ENCODE results near the gene RUBCN. TPM values are rescaled to one million over a fixed set of nuclear protein-coding genes. Genes with fewer than 3 reads are reported as not detected.

The RUBCN gene
- total and polyA plus RNA-seq, 9 of the 15 experiments (the other 6 are each of a cell fraction or from before 2014, with no cell fraction given), result 8.4 to 24.0 (median 11.9) TPM

- Histone ChIP-seq H3K9me3 (replicated peaks; ENCODE audit: control insufficient read depth, insufficient read depth, low read depth, low read length) (no peaks in the 10 kb centered on the region), H3K4me1 (replicated peaks in 1 of 2; ENCODE audit: control insufficient read depth in 2 of 2, insufficient read depth in 2 of 2, low read length in 2 of 2) (no peaks in the 10 kb centered on the region), H3K4me2 (ENCODE audit: insufficient read depth, low read length) (no peak overlapping the region), H3K9me1 (ENCODE audit: control insufficient read depth, insufficient read depth, low read length) (no peaks in the 10 kb centered on the region), H3K27me3 (ENCODE audit: control insufficient read depth in 2 of 2, insufficient read depth in 2 of 2, low read length in 2 of 2) (no peaks in the 10 kb centered on the region), H3K36me3 (ENCODE audit: control insufficient read depth, insufficient read depth, low read length) (peaks cover 61% of the 10 kb centered on the region; the same call in 2 of the 3 replicates), H3K9ac (ENCODE audit: insufficient read depth in 1 of 2, low read depth in 2 of 2, low read length in 2 of 2) (no peak overlapping the region), H3K27ac (ENCODE audit: extremely low read depth, low read depth, low read length) (no peak overlapping the region), H3K79me2 (ENCODE audit: control insufficient read depth, insufficient read depth, low read length) (no peaks in the 10 kb centered on the region), H4K20me1 (replicated peaks; ENCODE audit: control insufficient read depth, insufficient read depth, low read length) (no peaks in the 10 kb centered on the region), H2AFZ (ENCODE audit: low read depth, low read length) (no peak overlapping the region), H3K4me3 (no peak overlapping the region)
- BruUV-seq (replicated peaks), result no TSS peak
- in situ Hi-C loops (cut with MboI) (no loop called here), intact Hi-C loops (cut with micrococcal nuclease) (no loop called here)
- ChIA-PET CTCF (ENCODE audit: low intra/inter-chr PET ratio) (no interaction called here), POLR2A (interaction anchor here (0.6 kb wide), 1 partner anchor 1053 kb away, joined by 3 read pairs; the partner anchor contains the start of gene NRROS)
- no peak for ATAC-seq
- TF ChIP-seq SNAPC5 (CRISPR knock-in tag; IDR thresholded peaks at IDR 0.05) (no peak), THAP12 (CRISPR knock-in tag; IDR thresholded peaks at IDR 0.05) (no peak), GTF2E2 (tag; IDR thresholded peaks at IDR 0.05) (no peak)
- FAIRE-seq, result no peak
- WGBS (ENCODE audit: insufficient coverage, low coverage, missing lambda C conversion rate), result 64% methylated on average over 4 of the region's 4 CpGs
- DNase-seq (ENCODE audit: extremely low read depth in 1 of 4, low spot score in 3 of 4), result no peak
Observed at GRCh38 chr3:197692641-197693040, 44.1 kb downstream of the RUBCN start.
